Muscle of leg (tissue), 16 donors: Measurements from ENCODE around the gene TMPO. TPM values are rescaled to one million over a fixed set of nuclear protein-coding genes. Genes with fewer than 3 reads are reported as not detected.

Source experiments
- DNase-seq: peaks from one replicate; pipeline ENCODE4 v3.0.0; 2013
- H3K27ac ChIP-seq: one replicate; pipeline ENCODE4 v1.5.1; 2013; ENCODE audit warnings: mild to moderate bottlenecking, low read length, control low read depth
- H3K27me3 ChIP-seq: one replicate; pipeline ENCODE4 v1.6.1; 2013; ENCODE audit warnings: low read length; ENCODE audit not compliant: control insufficient read depth, insufficient read depth
- H3K36me3 ChIP-seq: one replicate; pipeline ENCODE4 v1.6.1; 2013; ENCODE audit warnings: low read length; ENCODE audit not compliant: control insufficient read depth, insufficient read depth
- H3K4me1 ChIP-seq: one replicate; pipeline ENCODE4 v1.6.1; 2013; ENCODE audit warnings: low read length; ENCODE audit not compliant: control insufficient read depth, insufficient read depth
- H3K4me3 ChIP-seq: one replicate; pipeline ENCODE4 v1.5.1; 2013; ENCODE audit warnings: low read length, control low read depth
- H3K9me3 ChIP-seq: replicated peaks from 2 replicates; pipeline ENCODE4 v1.6.1; 2013; ENCODE audit warnings: low read depth, low read length; ENCODE audit not compliant: control insufficient read depth
- WGBS: methylation state at CpG from one replicate; pipeline ENCODE4 v1.1.5; 2013; ENCODE audit warnings: missing lambda C conversion rate; ENCODE audit not compliant: insufficient coverage; 5-methylcytosine and 5-hydroxymethylcytosine counted together
- long read RNA-seq, 11 donors: transcript quantifications; one replicate each; lab custom pipeline, GENCODE V29; 2026
- polyA plus RNA-seq, 8 donors: library from polyadenylated mRNA; unstranded; fragments of 120-200 nt; gene quantifications; one replicate each; pipeline versions ENCODE4 v1.2.1 to v1.2.3, GENCODE V29; 2013; ENCODE audit warnings: inconsistent platforms in 1 of 8, low replicate concordance in 1 of 8; ENCODE audit not compliant: insufficient read length in 8 of 8, insufficient read depth in 1 of 8
- total RNA-seq: library from RNA; stranded (reverse); fragments of 120-200 nt; gene quantifications from one replicate; pipeline ENCODE4 v1.2.4, GENCODE V29; 2013

Gene TMPO
- total RNA-seq, result 91.0 TPM
- 100 to 1,000 TPM in 1 of 8 donors, 10 to 100 TPM in 7; 67.1 to 108 (median 85.9) TPM for polyA plus RNA-seq
- long read RNA-seq, donor 1, full-length matches to known transcripts, result 5 of 20 reads
- long read RNA-seq, donor 1, partial matches to known transcripts, result 15 of 20 reads
- long read RNA-seq, donor 1, other reads (novel, unspliced or antisense), result 0 of 20 reads
- long read RNA-seq, donor 2, full-length matches to known transcripts, result 1 of 1 reads
- long read RNA-seq, donor 2, partial matches to known transcripts, result 0 of 1 reads
- long read RNA-seq, donor 2, other reads (novel, unspliced or antisense), result 0 of 1 reads
- long read RNA-seq, donor 3, full-length matches to known transcripts, result 25 of 25 reads
- long read RNA-seq, donor 3, partial matches to known transcripts, result 0 of 25 reads
- long read RNA-seq, donor 3, other reads (novel, unspliced or antisense), result 0 of 25 reads
- long read RNA-seq, donor 4, full-length matches to known transcripts, result 10 of 10 reads
- long read RNA-seq, donor 4, partial matches to known transcripts, result 0 of 10 reads
- long read RNA-seq, donor 4, other reads (novel, unspliced or antisense), result 0 of 10 reads
- long read RNA-seq, donor 5, full-length matches to known transcripts, result 37 of 129 reads
- long read RNA-seq, donor 5, partial matches to known transcripts, result 92 of 129 reads
- long read RNA-seq, donor 5, other reads (novel, unspliced or antisense), result 0 of 129 reads
- long read RNA-seq, donor 6, full-length matches to known transcripts, result 26 of 34 reads
- long read RNA-seq, donor 6, partial matches to known transcripts, result 8 of 34 reads
- long read RNA-seq, donor 6, other reads (novel, unspliced or antisense), result 0 of 34 reads
- long read RNA-seq, donor 7, full-length matches to known transcripts, result 18 of 144 reads
- long read RNA-seq, donor 7, partial matches to known transcripts, result 126 of 144 reads
- long read RNA-seq, donor 7, other reads (novel, unspliced or antisense), result 0 of 144 reads
- long read RNA-seq, donor 8, full-length matches to known transcripts, result 16 of 16 reads
- long read RNA-seq, donor 8, partial matches to known transcripts, result 0 of 16 reads
- long read RNA-seq, donor 8, other reads (novel, unspliced or antisense), result 0 of 16 reads
- long read RNA-seq, donor 9, partial matches to known transcripts, result 5 of 15 reads
- long read RNA-seq, donor 9, other reads (novel, unspliced or antisense), result 0 of 15 reads
- long read RNA-seq, donor 10, full-length matches to known transcripts, result 25 of 53 reads
- long read RNA-seq, donor 10, partial matches to known transcripts, result 28 of 53 reads
- long read RNA-seq, donor 10, other reads (novel, unspliced or antisense), result 0 of 53 reads
- long read RNA-seq, donor 11, full-length matches to known transcripts, result 11 of 11 reads
- long read RNA-seq, donor 11, partial matches to known transcripts, result 0 of 11 reads
- long read RNA-seq, donor 11, other reads (novel, unspliced or antisense), result 0 of 11 reads

GRCh38 chr12:98515287-98516110 is at the start of gene TMPO:
Gene TMPO, plus strand, starts transcription at chr12:98515590. Its CDS starts 278 bp downstream, at chr12:98515868.
- Histone ChIP-seq H3K36me3 (no peaks in the 10 kb centered on the region), H3K4me1 (peaks cover 12% of the 10 kb centered on the region), H3K4me3 (peak within 1 kb of the TSS; percentile 62), H3K9me3 (no peaks in the 10 kb centered on the region), H3K27me3 (no peaks in the 10 kb centered on the region), H3K27ac (peak within 1 kb of the TSS; percentile 97)
- under 1% methylated on average over 70 of the region's 88 CpGs for WGBS
- DNase-seq, result peak; percentile 98

- no peak overlapping the region for H3K27ac ChIP-seq
- DNase-seq, result no peak
- no peak overlapping the region for H3K4me3 ChIP-seq
- H3K27me3 ChIP-seq, result no peaks in the 10 kb centered on the region
- no CpG with 5 or more reads among the region's 2 CpGs for WGBS
- H3K9me3 ChIP-seq, result no peaks in the 10 kb centered on the region
- H3K36me3 ChIP-seq, result no peaks in the 10 kb centered on the region
- H3K4me1 ChIP-seq, result no peaks in the 10 kb centered on the region
Measured at GRCh38 chr12:98465950-98466602, 49.3 kb upstream of the TMPO start.

DNA sequence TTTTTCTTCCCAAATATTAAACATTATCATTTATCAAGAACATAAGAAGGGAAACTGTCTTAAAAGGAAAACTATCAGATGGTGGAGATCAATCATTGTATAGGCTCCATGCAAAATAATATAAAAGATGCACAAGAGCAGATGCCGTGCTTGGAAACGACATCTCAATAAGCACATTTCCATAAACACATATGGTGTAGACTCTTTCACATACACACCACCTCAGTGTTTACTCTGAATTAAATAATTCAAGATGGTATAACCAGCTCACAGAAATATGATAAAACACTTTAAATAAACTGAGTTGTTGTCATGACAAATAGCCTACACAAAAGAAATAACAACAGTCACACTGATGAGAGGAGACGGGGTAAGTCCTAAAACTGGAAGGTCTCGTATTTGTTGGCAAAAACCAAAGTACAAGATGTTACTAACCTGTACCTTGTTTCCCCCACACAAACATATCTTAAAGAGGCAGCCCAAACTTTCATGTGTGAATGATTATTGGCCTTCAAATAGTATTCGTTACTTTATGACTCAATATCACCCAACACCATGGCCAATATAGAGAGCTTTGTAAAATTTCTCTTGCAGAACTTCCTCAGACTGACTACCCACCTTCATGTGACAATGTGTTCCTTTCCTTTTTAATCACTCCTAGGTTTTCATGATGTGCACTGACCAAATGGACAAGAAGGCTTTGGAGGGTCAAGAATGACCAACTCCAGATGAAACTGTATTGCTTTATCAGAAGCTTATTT is 48.6 kb upstream of the TMPO start:
- Histone ChIP-seq H3K4me1 (no peaks in the 10 kb centered on the region), H3K27me3 (no peaks in the 10 kb centered on the region), H3K4me3 (no peak overlapping the region), H3K9me3 (no peaks in the 10 kb centered on the region), H3K27ac (no peak overlapping the region), H3K36me3 (no peaks in the 10 kb centered on the region)
- WGBS, result no CpG with 5 or more reads among the region's 5 CpGs
- no peak for DNase-seq

- Histone ChIP-seq H3K9me3 (no peaks in the 10 kb centered on the region), H3K4me3 (no peak overlapping the region), H3K27ac (no peak overlapping the region), H3K4me1 (no peaks in the 10 kb centered on the region), H3K27me3 (no peaks in the 10 kb centered on the region), H3K36me3 (no peaks in the 10 kb centered on the region)
- WGBS, result 100% methylated on average over 1 of the region's 2 CpGs
- no peak for DNase-seq
Measured at GRCh38 chr12:98469109-98469508, 46.3 kb upstream of the TMPO start.

GRCh38 chr12:98470469-98471082 is 44.8 kb upstream of the TMPO start:
- peaks cover 6% of the 10 kb centered on the region for H3K4me1 ChIP-seq
- WGBS, result 80% methylated on average over 1 of the region's 6 CpGs
- no peaks in the 10 kb centered on the region for H3K36me3 ChIP-seq
- H3K27ac ChIP-seq, result no peak overlapping the region
- DNase-seq, result no peak
- no peaks in the 10 kb centered on the region for H3K27me3 ChIP-seq
- no peak overlapping the region for H3K4me3 ChIP-seq
- no peaks in the 10 kb centered on the region for H3K9me3 ChIP-seq

DNA sequence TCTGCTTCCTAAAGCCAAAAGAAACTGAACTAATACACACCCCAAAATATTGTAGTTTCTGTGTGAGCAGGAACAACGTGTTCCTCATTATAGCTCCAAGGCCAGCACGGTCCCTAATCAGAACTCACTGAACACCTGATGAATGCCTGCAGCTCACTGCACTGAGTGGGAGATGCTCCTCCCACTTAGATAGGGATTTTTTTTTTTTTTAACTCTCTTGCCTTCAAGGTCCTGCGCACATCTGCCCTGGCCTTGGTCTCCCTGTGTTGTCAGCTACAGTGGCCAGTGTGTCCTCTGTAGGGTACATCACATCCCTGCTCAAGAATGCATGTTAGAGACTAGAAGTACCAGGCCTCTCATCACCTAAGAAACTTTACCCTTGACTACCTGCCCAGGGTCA is 44.3 kb upstream of the TMPO start:
- Histone ChIP-seq H3K27me3 (no peaks in the 10 kb centered on the region), H3K36me3 (no peaks in the 10 kb centered on the region), H3K4me3 (no peak overlapping the region), H3K9me3 (no peaks in the 10 kb centered on the region), H3K4me1 (peaks cover 6% of the 10 kb centered on the region), H3K27ac (no peak overlapping the region)
- WGBS, result 100% methylated on average over 1 of the region's 3 CpGs
- no peak for DNase-seq

GRCh38 chr12:98475565-98475908 is 39.9 kb upstream of the TMPO start:
- peaks cover 6% of the 10 kb centered on the region for H3K4me1 ChIP-seq
- no peak overlapping the region for H3K4me3 ChIP-seq
- no peaks in the 10 kb centered on the region for H3K9me3 ChIP-seq
- no peaks in the 10 kb centered on the region for H3K27me3 ChIP-seq
- no peaks in the 10 kb centered on the region for H3K36me3 ChIP-seq
- H3K27ac ChIP-seq, result no peak overlapping the region
- no peak for DNase-seq

GRCh38 chr12:98478606-98479005 is 36.8 kb upstream of the TMPO start:
- Histone ChIP-seq H3K4me3 (no peak overlapping the region), H3K27ac (no peak overlapping the region), H3K4me1 (peaks cover 6% of the 10 kb centered on the region), H3K9me3 (peaks cover 3% of the 10 kb centered on the region), H3K36me3 (no peaks in the 10 kb centered on the region), H3K27me3 (no peaks in the 10 kb centered on the region)
- 90% methylated on average over 2 of the region's 5 CpGs for WGBS
- DNase-seq, result no peak
